H1 (cell line): ENCODE results near the gene STT3A. TPM values are rescaled to one million over a fixed set of nuclear protein-coding genes. Genes with fewer than 3 reads are reported as not detected.

Experiments
- CTCF ChIA-PET: fragments of 300-600 bp; sonication (Branson Sonifier 250); formaldehyde crosslinking; loops from one replicate; lab custom pipeline; 2021; ENCODE audit not compliant: partially characterized antibody; lab: Charles Lee
- POLR2A ChIA-PET: fragments of 300-600 bp; sonication (Branson Sonifier 250); formaldehyde crosslinking; loops from one replicate; lab custom pipeline; 2021; ENCODE audit warnings: inconsistent platforms; ENCODE audit not compliant: partially characterized antibody; lab: Charles Lee
- DNase-seq, 2 experiments: peaks; one replicate each; pipeline versions ENCODE4 v3.0.0 to v3.0.0-alpha.2; 2010 to 2022; ENCODE audit warnings: low spot score in 2 of 2, low read depth in 1 of 2, mixed read lengths in 1 of 2
- FAIRE-seq: peaks from 2 replicates; lab custom pipeline; 2011; peaks lifted over from hg19 to GRCh38; lab: Jason Lieb, UNC
- H2AFZ ChIP-seq: 2 replicates; pipeline ENCODE4 v1.8.1; 2012; ENCODE audit warnings: low read length, inconsistent platforms
- H2AK5ac ChIP-seq: 2 replicates; pipeline ENCODE4 v1.6.1; 2013; ENCODE audit warnings: low read depth, low read length
- H2BK120ac ChIP-seq: replicated peaks from 2 replicates; pipeline ENCODE3; 2013; ENCODE audit warnings: low read depth, low read length, inconsistent platforms
- H2BK12ac ChIP-seq: 2 replicates; pipeline ENCODE4 v1.6.1; 2013; ENCODE audit warnings: low read depth, low read length
- H2BK15ac ChIP-seq: 2 replicates; pipeline ENCODE4 v1.6.1; 2013; ENCODE audit warnings: low read length
- H2BK20ac ChIP-seq: 2 replicates; pipeline ENCODE4 v1.6.1; 2013; ENCODE audit warnings: low read length
- H2BK5ac ChIP-seq: 2 replicates; pipeline ENCODE4 v1.6.1; 2013; ENCODE audit warnings: low read depth, low read length
- H3K14ac ChIP-seq: 2 replicates; pipeline ENCODE4 v1.6.1; 2013; ENCODE audit warnings: inconsistent platforms; ENCODE audit not compliant: insufficient read length
- H3K18ac ChIP-seq: 2 replicates; pipeline ENCODE4 v1.6.1; 2013; ENCODE audit warnings: low read length; ENCODE audit errors: extremely low read depth
- H3K23ac ChIP-seq: 2 replicates; pipeline ENCODE4 v1.6.1; 2013; ENCODE audit warnings: inconsistent platforms; ENCODE audit not compliant: insufficient read length
- H3K23me2 ChIP-seq: 2 replicates; pipeline ENCODE4 v1.6.1; 2013; ENCODE audit warnings: low read depth, low read length
- H3K27ac ChIP-seq: 2 replicates; pipeline ENCODE4 v1.6.1; 2011; ENCODE audit warnings: low read depth, low read length, inconsistent platforms
- H3K27me3 ChIP-seq, 4 experiments: replicated peaks in 1 of 4; 1 replicate in 1 of 4; 2 replicates in 3 of 4; pipeline versions ENCODE4 v1.6.1 to v1.8.1; 2011 to 2013; ENCODE audit warnings: low read length in 3 of 4, mild to moderate bottlenecking in 3 of 4, inconsistent platforms in 2 of 4, mixed read lengths in 2 of 4, moderate library complexity in 1 of 4; ENCODE audit not compliant: control insufficient read depth in 3 of 4, insufficient read depth in 3 of 4; ENCODE audit errors: extremely low read depth in 1 of 4
- H3K36me3 ChIP-seq, 4 experiments: 2 replicates each; pipeline versions ENCODE4 v1.6.1 to v1.8.1; 2011 to 2013; ENCODE audit warnings: mild to moderate bottlenecking in 4 of 4, low read length in 3 of 4, moderate library complexity in 2 of 4, control low read depth in 1 of 4, inconsistent platforms in 1 of 4; ENCODE audit not compliant: insufficient read depth in 4 of 4, control insufficient read depth in 2 of 4
- H3K4ac ChIP-seq: replicated peaks from 2 replicates; pipeline ENCODE3; 2013; ENCODE audit warnings: low read length, low read depth, mixed read lengths, inconsistent platforms; ENCODE audit not compliant: insufficient read length
- H3K4me1 ChIP-seq, 4 experiments: replicated peaks in 1 of 4; 1 replicate in 1 of 4; 2 replicates in 3 of 4; pipeline versions ENCODE4 v1.6.1 to v1.8.1; 2011 to 2013; ENCODE audit warnings: low read length in 3 of 4, inconsistent platforms in 2 of 4, mixed read lengths in 1 of 4; ENCODE audit not compliant: insufficient read depth in 4 of 4, control insufficient read depth in 3 of 4
- H3K4me2 ChIP-seq, 2 experiments: 2 replicates each; pipeline versions ENCODE4 v1.6.1 to v1.8.1; 2011 to 2013; ENCODE audit warnings: low read depth in 2 of 2, low read length in 2 of 2, control low read depth in 1 of 2, inconsistent platforms in 1 of 2, mild to moderate bottlenecking in 1 of 2; ENCODE audit not compliant: insufficient read depth in 1 of 2
- H3K4me3 ChIP-seq, 4 experiments: fragments of 200-600, 300-600 bp in 1 of 4; sonication (generic), shearing (Covaris generic), sonication (Bioruptor Twin) in 1 of 4; 2 replicates each; pipeline versions ENCODE4 v1.5.1 to v1.8.1; 2011 to 2016; ENCODE audit warnings: low read length in 4 of 4, low read depth in 3 of 4, control low read depth in 2 of 4, inconsistent platforms in 2 of 4, mild to moderate bottlenecking in 2 of 4, mixed read lengths in 1 of 4, moderate library complexity in 1 of 4; ENCODE audit not compliant: insufficient read depth in 2 of 4; ENCODE audit errors: extremely low read depth in 1 of 4
- H3K56ac ChIP-seq: replicated peaks from 2 replicates; pipeline ENCODE3; 2013; ENCODE audit warnings: low read depth, mild to moderate bottlenecking, mixed read lengths, low read length, inconsistent platforms; ENCODE audit not compliant: insufficient read length
- H3K79me1 ChIP-seq: 2 replicates; pipeline ENCODE4 v1.6.1; 2013; ENCODE audit warnings: low read depth, low read length, control low read depth
- H3K79me2 ChIP-seq, 2 experiments: 2 replicates each; pipeline versions ENCODE4 v1.6.1 to v1.8.1; 2012 to 2013; ENCODE audit warnings: low read length in 2 of 2, mild to moderate bottlenecking in 2 of 2, inconsistent platforms in 1 of 2; ENCODE audit not compliant: insufficient read depth in 2 of 2, control insufficient read depth in 1 of 2
- H3K9ac ChIP-seq, 4 experiments: replicated peaks in 1 of 4; 1 replicate in 1 of 4; 2 replicates in 3 of 4; pipeline versions ENCODE4 v1.6.1 to v1.8.1; 2011 to 2013; ENCODE audit warnings: low read depth in 3 of 4, low read length in 3 of 4, control low read depth in 2 of 4, mild to moderate bottlenecking in 2 of 4, moderate library complexity in 2 of 4, inconsistent platforms in 1 of 4; ENCODE audit errors: extremely low read depth in 1 of 4
- H3K9me3 ChIP-seq, 2 experiments: 2 replicates each; pipeline versions ENCODE4 v1.6.1 to v1.8.1; 2012 to 2013; ENCODE audit warnings: mild to moderate bottlenecking in 2 of 2, moderate library complexity in 2 of 2, control low read depth in 1 of 2, inconsistent platforms in 1 of 2, low read depth in 1 of 2, low read length in 1 of 2, mixed read lengths in 1 of 2; ENCODE audit not compliant: insufficient read depth in 2 of 2
- H4K20me1 ChIP-seq, 2 experiments: replicated peaks in 1 of 2; 2 replicates each; pipeline versions ENCODE3 to v1.8.1; 2011 to 2013; ENCODE audit warnings: inconsistent platforms in 2 of 2, low read length in 2 of 2, mild to moderate bottlenecking in 1 of 2; ENCODE audit not compliant: insufficient read depth in 2 of 2, control insufficient read depth in 1 of 2
- H4K5ac ChIP-seq: 2 replicates; pipeline ENCODE4 v1.6.1; 2013; ENCODE audit warnings: low read length, low read depth, mixed read lengths, inconsistent platforms; ENCODE audit not compliant: insufficient read length
- H4K8ac ChIP-seq: 2 replicates; pipeline ENCODE4 v1.8.0; 2013; ENCODE audit warnings: mild to moderate bottlenecking, moderate library complexity, low read length, inconsistent platforms; ENCODE audit not compliant: insufficient read depth; ENCODE audit errors: extremely low read depth
- H4K91ac ChIP-seq: replicated peaks from 2 replicates; pipeline ENCODE3; 2013; ENCODE audit warnings: low read length, mixed read lengths, inconsistent platforms; ENCODE audit not compliant: insufficient read length
- CHD1 ChIP-seq: IDR thresholded peaks from 2 replicates; pipeline ENCODE4 v1.6.1; 2012; ENCODE audit warnings: low read depth, low read length, improper control_type of control experiment
- CREB1 ChIP-seq: IDR thresholded peaks from 2 replicates; pipeline ENCODE4 v1.6.1; 2012; ENCODE audit warnings: inconsistent platforms
- GABPA ChIP-seq: IDR thresholded peaks from 2 replicates; pipeline ENCODE4 v1.6.1; 2011; ENCODE audit warnings: mild to moderate bottlenecking, low read length, moderate library complexity, borderline replicate concordance; ENCODE audit not compliant: insufficient read depth
- GTF2F1 ChIP-seq: IDR thresholded peaks from 2 replicates; pipeline ENCODE4 v1.6.1; 2012; ENCODE audit warnings: low read depth, low read length, improper control_type of control experiment, borderline replicate concordance
- SRF ChIP-seq: IDR thresholded peaks from 2 replicates; pipeline ENCODE4 v1.6.1; 2011; ENCODE audit warnings: mild to moderate bottlenecking, low read depth, low read length, moderate library complexity
- TCF12 ChIP-seq: IDR thresholded peaks from 2 replicates; pipeline ENCODE4 v1.6.1; 2011; ENCODE audit warnings: low read depth, mild to moderate bottlenecking, low read length
- YY1 ChIP-seq: IDR thresholded peaks from 2 replicates; pipeline ENCODE4 v1.6.1; 2011; ENCODE audit warnings: low read depth, mild to moderate bottlenecking, low read length
- WGBS, 2 experiments: shearing (Covaris generic) in 1 of 2; methylation state at CpG; one replicate each; pipeline versions ENCODE4 v1.1.6 to v1.1.7; 2013 to 2015; ENCODE audit warnings: low lambda C conversion rate in 2 of 2, mixed read lengths in 2 of 2, inconsistent platforms in 1 of 2, low coverage in 1 of 2, missing lambda C conversion rate in 1 of 2; ENCODE audit not compliant: insufficient replicate concordance in 2 of 2, insufficient coverage in 1 of 2, insufficient read length in 1 of 2; ENCODE audit errors: extremely low coverage in 1 of 2, missing lambda C conversion rate in 1 of 2; 5-methylcytosine and 5-hydroxymethylcytosine counted together
- polyA plus RNA-seq, 7 experiments: library from polyadenylated mRNA; depleted of rRNA in 3 of 7; stranded (reverse) in 5 of 7; unstranded in 2 of 7; fragments of >200 nt in 5 of 7; fragments of 200-250 nt in 2 of 7; gene quantifications; 1 replicate in 5 of 7; 2 replicates in 1 of 7; 4 replicates in 1 of 7; pipeline versions ENCODE4 v1.2.1 to v1.2.3, GENCODE V29; 2011 to 2013; ENCODE audit warnings: missing spikeins in 2 of 7, mixed read lengths in 2 of 7
- total RNA-seq: library from RNA; stranded (reverse); fragmentation: NEBNext Ultra II Directional; extraction: Animal tissue kit (Norgen Biotek cat#: 25700); gene quantifications from 2 replicates; pipeline ENCODE4 v1.2.1, GENCODE V29; 2021

Gene STT3A
- total and polyA plus RNA-seq, 2 of the 8 experiments (the other 6 are each of a cell fraction or from before 2014, with no cell fraction given) = 173 to 211 TPM

DNA sequence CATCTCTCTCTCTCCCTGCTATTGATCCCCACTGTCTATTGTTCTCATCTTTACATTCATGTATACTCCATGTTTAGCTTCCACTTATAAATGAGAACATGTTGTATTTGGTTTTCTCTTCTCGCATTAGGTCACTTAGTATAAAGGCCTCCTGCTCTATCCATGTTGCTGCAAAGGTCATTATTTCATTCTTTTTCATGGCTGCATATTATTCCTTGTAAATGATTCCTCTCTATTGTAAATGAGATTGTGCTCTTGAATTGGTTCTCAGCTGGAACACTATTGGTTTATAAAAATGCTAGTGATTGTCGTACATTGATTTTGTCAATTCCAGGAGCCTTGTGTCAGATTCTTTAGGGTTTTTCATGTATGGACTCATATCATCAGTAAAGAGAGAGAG lies 74.5 kb downstream of the STT3A start:
- H3K4me3 ChIP-seq = no peak overlapping the region
- H2BK120ac ChIP-seq = no peak overlapping the region
- ChIA-PET POLR2A (no interaction called here), CTCF (interaction anchor here (1.2 to 6.1 kb wide), 2 partner anchors 14 to 36 kb away, joined by 4 to 45 read pairs; partner anchors contain the start of gene ACRV1)
- H4K8ac ChIP-seq = no peak overlapping the region
- no peak overlapping the region for H3K23ac ChIP-seq
- DNase-seq (no peak), FAIRE-seq (no peak)
- H3K18ac ChIP-seq = no peak overlapping the region
- H3K4me2 ChIP-seq = no peak overlapping the region
- H3K9ac ChIP-seq = no peak overlapping the region
- H4K5ac ChIP-seq = no peak overlapping the region
- no peaks in the 10 kb centered on the region for H3K23me2 ChIP-seq
- no peak overlapping the region for H4K91ac ChIP-seq
- no peak overlapping the region for H3K4ac ChIP-seq
- no peak overlapping the region for H2AK5ac ChIP-seq
- H4K20me1 ChIP-seq = peaks cover 0 to 2% of the 10 kb centered on the region in 2 experiments
- no peak overlapping the region for H2BK15ac ChIP-seq
- peaks cover 5 to 26% (median 8%) of the 10 kb centered on the region in 4 experiments; a peak in 7 of 8 replicates for H3K36me3 ChIP-seq
- WGBS, 2 experiments = 92% methylated on average over 2 of the region's 2 CpGs; no CpG with 5 or more reads in 1 of the 2 experiments
- no peaks in the 10 kb centered on the region for H3K79me1 ChIP-seq
- no peak overlapping the region for H2BK5ac ChIP-seq
- H2BK20ac ChIP-seq = no peak overlapping the region
- no peak overlapping the region for H2AFZ ChIP-seq
- no peak overlapping the region for H3K27ac ChIP-seq
- H3K14ac ChIP-seq = no peak overlapping the region
- H3K79me2 ChIP-seq = peaks cover 0 to 37% of the 10 kb centered on the region in 2 experiments; a peak in 2 of 4 replicates
- H3K9me3 ChIP-seq = no peaks in the 10 kb centered on the region
- no peak overlapping the region for H3K56ac ChIP-seq
- no peaks in the 10 kb centered on the region for H3K4me1 ChIP-seq
- no peak overlapping the region for H2BK12ac ChIP-seq
- H3K27me3 ChIP-seq = no peaks in the 10 kb centered on the region
- TF ChIP-seq GABPA (no peak), SRF (no peak), GTF2F1 (no peak), CREB1 (no peak), TCF12 (no peak), YY1 (no peak), CHD1 (no peak)
